ENCODE data around the gene TRIM38.
A peak's percentile ranks its signal among the peaks of the same experiment; 100 is the strongest.

The TRIM38 gene

DNA sequence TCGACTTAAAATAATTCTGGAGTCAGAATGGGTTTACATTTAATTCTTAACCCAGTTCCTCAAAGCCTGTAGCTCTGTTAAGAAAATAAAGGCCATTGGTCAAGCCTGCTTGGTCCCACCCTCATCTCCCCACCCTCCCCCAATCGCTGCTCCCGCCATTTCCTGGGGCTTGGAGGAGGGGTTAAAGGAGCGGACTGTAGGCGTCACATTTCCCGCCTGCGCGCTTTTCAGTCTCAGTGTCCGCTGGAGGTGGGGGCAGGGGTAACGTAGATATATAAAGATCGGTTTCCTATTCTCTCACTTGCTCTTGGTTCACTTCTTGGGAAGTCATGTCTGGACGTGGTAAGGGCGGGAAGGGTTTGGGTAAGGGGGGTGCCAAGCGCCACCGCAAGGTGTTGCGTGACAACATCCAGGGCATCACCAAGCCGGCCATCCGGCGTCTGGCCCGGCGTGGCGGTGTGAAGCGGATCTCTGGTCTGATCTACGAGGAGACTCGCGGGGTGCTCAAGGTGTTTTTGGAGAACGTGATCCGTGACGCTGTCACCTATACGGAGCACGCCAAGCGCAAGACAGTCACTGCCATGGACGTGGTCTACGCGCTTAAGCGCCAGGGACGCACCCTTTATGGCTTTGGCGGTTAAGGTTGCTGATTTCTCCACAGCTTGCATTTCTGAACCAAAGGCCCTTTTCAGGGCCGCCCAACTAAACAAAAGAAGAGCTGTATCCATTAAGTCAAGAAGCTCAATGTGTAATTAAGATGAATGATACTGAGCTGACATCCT is 58.9 kb downstream of the TRIM38 start (continued):
- TF ChIP-seq, protein P1, sequence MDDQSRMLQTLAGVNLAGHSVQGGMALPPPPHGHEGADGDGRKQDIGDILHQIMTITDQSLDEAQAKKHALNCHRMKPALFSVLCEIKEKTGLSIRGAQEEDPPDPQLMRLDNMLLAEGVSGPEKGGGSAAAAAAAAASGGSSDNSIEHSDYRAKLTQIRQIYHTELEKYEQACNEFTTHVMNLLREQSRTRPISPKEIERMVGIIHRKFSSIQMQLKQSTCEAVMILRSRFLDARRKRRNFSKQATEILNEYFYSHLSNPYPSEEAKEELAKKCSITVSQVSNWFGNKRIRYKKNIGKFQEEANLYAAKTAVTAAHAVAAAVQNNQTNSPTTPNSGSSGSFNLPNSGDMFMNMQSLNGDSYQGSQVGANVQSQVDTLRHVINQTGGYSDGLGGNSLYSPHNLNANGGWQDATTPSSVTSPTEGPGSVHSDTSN (CRISPR knock-in tag; IDR thresholded peaks at IDR 0.05) = no peak
- peak; percentile 65; the same call in 1 of the 2 replicates for TF ChIP-seq ZNF324 (tag by site-specific recombination; IDR thresholded peaks at IDR 0.05)
- peak; percentile 61; the same call in 1 of the 2 replicates for TF ChIP-seq ZNF366 (tag by site-specific recombination; conservative IDR thresholded peaks at IDR 0.05)
- no peak for TF ChIP-seq ZNF560 (tag by site-specific recombination; IDR thresholded peaks at IDR 0.05; ENCODE audit: borderline replicate concordance)
- TF ChIP-seq ZNF433 (tag by site-specific recombination; IDR thresholded peaks at IDR 0.05; ENCODE audit: low read depth) = no peak
- 0 out of 2 replicates have a peak, but pooled peaks have one; percentile 31 for TF ChIP-seq OVOL3 (tag by site-specific recombination; IDR thresholded peaks at IDR 0.05)
- TF ChIP-seq SP2 (tag by site-specific recombination; IDR thresholded peaks at IDR 0.05) = peak; percentile 80
- peak; percentile 20; the same call in 1 of the 2 replicates for TF ChIP-seq REST (tag by site-specific recombination; IDR thresholded peaks at IDR 0.05)
- no peak for TF ChIP-seq ZBTB7A (tag by site-specific recombination; IDR thresholded peaks at IDR 0.05; ENCODE audit: low read depth)
- peak; percentile 42; the same call in 1 of the 2 replicates for TF ChIP-seq ZBTB21 (tag by site-specific recombination; IDR thresholded peaks at IDR 0.05)
- TF ChIP-seq KLF7 (tag by site-specific recombination; IDR thresholded peaks at IDR 0.05; ENCODE audit: borderline replicate concordance) = peak; percentile 32; the same call in 1 of the 2 replicates
- TF ChIP-seq KLF16 (tag by site-specific recombination; IDR thresholded peaks at IDR 0.05) = no peak
- no peak for TF ChIP-seq ZNF777 (tag by site-specific recombination; IDR thresholded peaks at IDR 0.05; ENCODE audit: borderline replicate concordance)
- no peak for TF ChIP-seq ZFP41 (tag by site-specific recombination; IDR thresholded peaks at IDR 0.05; ENCODE audit: borderline replicate concordance)
- TF ChIP-seq ELK4 (IDR thresholded peaks at IDR 0.05; ENCODE audit: borderline replicate concordance, low read depth, low read length) = no peak
- TF ChIP-seq GLIS1 (tag by site-specific recombination; IDR thresholded peaks at IDR 0.05) = peak; percentile 21; the same call in 1 of the 2 replicates
- no peak for TF ChIP-seq GFI1B (tag by site-specific recombination; IDR thresholded peaks at IDR 0.05)
- TF ChIP-seq KLF1 (tag by site-specific recombination; IDR thresholded peaks at IDR 0.05) = no peak; the same call in 1 of the 2 replicates
- no peak for TF ChIP-seq ZNF658 (tag by site-specific recombination; IDR thresholded peaks at IDR 0.05)
- TF ChIP-seq PRDM1 (tag by site-specific recombination; IDR thresholded peaks at IDR 0.05) = peak; percentile 69; the same call in 1 of the 2 replicates
- TF ChIP-seq FEZF1 (tag by site-specific recombination; IDR thresholded peaks at IDR 0.05) = 0 out of 2 replicates have a peak, but pooled peaks have one; percentile 17
- TF ChIP-seq, protein P2, sequence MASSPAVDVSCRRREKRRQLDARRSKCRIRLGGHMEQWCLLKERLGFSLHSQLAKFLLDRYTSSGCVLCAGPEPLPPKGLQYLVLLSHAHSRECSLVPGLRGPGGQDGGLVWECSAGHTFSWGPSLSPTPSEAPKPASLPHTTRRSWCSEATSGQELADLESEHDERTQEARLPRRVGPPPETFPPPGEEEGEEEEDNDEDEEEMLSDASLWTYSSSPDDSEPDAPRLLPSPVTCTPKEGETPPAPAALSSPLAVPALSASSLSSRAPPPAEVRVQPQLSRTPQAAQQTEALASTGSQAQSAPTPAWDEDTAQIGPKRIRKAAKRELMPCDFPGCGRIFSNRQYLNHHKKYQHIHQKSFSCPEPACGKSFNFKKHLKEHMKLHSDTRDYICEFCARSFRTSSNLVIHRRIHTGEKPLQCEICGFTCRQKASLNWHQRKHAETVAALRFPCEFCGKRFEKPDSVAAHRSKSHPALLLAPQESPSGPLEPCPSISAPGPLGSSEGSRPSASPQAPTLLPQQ (tag by site-specific recombination; IDR thresholded peaks at IDR 0.05) = 0 out of 2 replicates have a peak, but pooled peaks have one; percentile 44
- no peak for TF ChIP-seq ZNF362 (tag by site-specific recombination; IDR thresholded peaks at IDR 0.05)
- no peak for TF ChIP-seq ZNF223 (tag by site-specific recombination; IDR thresholded peaks at IDR 0.05)
- no peak for TF ChIP-seq ZNF518A (tag by site-specific recombination; conservative IDR thresholded peaks at IDR 0.05; ENCODE audit: low read depth)
- TF ChIP-seq ZNF266 (tag by site-specific recombination; IDR thresholded peaks at IDR 0.05; ENCODE audit: low read depth) = no peak
